ENCODE measurements around the gene PRSS8.

The PRSS8 gene

DNA sequence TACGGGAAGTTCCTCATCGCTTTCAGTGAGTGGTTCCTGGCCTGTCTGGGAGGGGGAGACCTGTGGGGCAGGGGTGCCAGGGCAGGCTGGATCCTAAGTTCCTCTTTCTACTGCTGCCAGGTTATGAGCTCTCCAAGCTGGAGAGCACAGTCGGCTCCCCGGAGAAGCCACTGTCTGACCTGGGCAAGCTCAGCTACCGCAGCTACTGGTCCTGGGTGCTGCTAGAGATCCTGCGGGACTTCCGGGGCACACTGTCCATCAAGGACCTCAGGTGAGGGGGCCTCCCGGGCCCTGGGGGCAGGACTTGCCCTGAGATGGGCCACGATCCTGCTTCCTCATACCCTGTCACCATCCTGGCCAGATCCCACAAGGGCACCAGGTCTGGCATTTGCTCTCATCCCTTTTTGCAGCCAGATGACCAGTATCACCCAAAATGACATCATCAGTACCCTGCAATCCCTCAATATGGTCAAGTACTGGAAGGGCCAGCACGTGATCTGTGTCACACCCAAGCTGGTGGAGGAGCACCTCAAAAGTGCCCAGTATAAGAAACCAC, 5.1 kb downstream of the PRSS8 start:
- in situ Hi-C loops (cut with MboI; ENCODE audit: low sequenced_read_pairs) = no loop called here

DNA sequence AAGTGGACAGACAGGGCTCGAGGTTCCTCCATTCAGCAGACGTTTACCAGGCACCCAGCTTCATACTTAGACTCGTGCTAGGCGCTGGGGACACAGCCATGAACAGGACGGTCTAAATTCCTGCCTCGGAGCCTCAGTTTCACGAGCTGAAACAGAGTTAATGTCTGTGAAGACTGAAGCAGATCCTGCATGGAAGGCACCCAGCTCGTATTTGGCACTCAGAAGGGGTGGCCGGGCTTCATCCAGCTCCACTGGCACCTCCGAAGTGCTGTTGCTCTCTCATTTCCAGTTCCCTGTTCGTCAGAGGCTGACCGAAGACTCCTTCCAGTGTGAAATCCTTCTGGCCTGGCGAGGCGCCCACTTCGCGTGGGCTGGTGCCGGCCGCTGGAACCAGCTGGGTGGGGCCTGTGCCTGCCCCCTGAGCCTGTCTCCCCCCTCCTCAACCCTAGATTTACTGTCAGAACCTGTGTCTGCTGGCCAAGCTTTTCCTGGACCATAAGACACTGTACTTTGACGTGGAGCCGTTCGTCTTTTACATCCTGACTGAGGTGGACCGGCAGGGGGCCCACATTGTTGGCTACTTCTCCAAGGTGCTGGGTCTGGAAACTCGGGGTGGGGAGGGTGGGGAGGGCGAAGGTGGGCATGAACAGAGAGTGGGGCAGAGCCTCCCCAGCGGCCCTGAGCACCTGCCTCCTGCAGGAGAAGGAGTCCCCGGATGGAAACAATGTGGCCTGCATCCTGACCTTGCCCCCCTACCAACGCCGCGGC, 5.8 kb downstream of the PRSS8 start:
- in situ Hi-C loops (cut with MboI; ENCODE audit: low sequenced_read_pairs) = no loop called here

DNA sequence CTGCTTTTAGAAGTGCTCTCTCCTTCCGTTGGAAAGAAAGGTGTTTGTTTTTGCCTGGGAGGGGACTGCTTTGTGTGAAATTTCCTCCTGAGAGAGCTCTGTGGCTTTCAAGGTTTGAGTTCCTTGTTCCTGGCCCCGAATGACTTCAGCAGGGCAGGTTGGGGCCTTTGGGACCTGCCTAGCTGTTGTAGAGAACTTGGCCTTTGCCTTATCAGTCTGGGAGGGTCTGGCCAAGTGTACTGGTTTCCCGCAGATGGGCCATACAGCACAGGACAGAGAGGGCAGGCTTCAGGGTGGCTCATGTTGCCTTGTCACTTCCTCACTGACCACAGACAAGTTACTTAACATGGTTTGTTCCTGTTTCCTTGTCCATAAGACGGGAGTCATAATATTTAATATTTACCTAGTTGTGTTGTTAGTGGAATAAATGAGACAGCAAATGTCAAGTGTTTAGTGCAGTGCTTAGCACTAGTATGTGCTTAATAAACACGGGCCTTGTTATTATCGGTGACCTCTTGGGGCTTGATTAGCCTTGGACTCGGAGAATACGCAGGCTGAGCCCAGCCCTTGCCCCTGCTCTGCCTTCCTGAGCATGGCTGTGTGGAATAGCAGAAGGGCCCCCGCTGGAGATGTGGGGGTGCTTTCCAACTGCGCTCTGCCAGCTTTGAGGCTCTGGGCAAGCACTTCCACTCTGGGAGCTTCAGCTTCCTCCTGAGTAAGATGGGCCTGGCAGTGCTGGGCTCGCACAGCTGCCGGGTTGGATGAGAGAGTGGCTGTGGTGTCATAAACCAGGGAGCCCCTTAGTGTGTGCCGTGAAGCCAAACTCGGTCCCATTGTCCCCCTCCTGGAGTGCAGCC, 6.6 kb downstream of the PRSS8 start:
- in situ Hi-C loops (cut with MboI; ENCODE audit: low sequenced_read_pairs) = no loop called here

DNA sequence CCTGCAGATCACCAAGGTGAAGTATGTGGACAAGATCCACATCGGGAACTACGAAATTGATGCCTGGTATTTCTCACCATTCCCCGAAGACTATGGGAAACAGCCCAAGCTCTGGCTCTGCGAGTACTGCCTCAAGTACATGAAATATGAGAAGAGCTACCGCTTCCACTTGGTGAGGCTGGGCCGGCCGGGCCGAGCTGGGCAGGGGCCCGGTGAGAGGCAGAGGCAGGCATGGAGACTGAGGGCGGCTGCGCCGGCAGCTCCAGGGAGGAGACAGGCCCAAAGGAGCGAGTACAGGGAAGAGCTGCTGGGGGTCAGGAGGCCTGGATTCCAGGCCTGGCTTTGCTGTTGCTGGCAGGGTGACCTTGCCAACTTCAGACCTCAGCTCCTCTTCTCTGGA, 8.3 kb downstream of the PRSS8 start:
- in situ Hi-C loops (cut with MboI; ENCODE audit: low sequenced_read_pairs) = no loop called here

DNA sequence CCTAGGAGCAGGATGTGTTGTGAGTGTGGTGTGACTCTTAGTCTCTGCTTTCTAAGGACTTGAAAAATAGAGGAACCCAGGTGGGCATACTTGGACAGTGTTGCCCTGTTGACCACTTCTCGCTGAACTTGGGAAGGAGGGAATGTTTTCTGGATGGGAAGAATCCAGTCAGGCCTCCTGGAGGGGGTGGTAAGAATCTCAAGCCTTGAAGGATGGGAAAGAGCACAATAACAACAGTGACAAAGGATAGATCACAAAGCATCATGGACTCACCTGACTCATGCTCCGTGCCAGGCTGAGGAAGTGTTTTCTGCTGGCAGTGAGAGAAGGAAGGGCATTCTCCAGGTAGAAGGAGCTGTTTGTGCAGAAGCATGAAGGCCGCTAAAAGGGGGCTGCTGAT, 9.7 kb downstream of the PRSS8 start:
- in situ Hi-C loops (cut with MboI; ENCODE audit: low sequenced_read_pairs) = no loop called here

DNA sequence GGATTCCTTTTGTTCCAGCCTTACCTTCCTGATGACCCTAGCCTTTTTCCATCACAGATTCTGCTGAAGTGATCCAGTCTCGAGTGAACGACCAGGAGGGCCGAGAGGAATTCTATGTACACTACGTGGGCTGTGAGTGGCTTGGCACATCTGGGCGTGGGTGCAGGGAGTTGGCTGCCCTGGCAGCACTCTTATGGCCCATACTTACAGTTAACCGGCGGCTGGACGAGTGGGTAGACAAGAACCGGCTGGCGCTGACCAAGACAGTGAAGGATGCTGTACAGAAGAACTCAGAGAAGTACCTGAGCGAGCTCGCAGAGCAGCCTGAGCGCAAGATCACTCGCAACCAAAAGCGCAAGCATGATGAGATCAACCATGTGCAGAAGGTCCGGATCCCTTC, 15.4 kb downstream of the PRSS8 start:
- in situ Hi-C loops (cut with MboI; ENCODE audit: low sequenced_read_pairs) = no loop called here

DNA sequence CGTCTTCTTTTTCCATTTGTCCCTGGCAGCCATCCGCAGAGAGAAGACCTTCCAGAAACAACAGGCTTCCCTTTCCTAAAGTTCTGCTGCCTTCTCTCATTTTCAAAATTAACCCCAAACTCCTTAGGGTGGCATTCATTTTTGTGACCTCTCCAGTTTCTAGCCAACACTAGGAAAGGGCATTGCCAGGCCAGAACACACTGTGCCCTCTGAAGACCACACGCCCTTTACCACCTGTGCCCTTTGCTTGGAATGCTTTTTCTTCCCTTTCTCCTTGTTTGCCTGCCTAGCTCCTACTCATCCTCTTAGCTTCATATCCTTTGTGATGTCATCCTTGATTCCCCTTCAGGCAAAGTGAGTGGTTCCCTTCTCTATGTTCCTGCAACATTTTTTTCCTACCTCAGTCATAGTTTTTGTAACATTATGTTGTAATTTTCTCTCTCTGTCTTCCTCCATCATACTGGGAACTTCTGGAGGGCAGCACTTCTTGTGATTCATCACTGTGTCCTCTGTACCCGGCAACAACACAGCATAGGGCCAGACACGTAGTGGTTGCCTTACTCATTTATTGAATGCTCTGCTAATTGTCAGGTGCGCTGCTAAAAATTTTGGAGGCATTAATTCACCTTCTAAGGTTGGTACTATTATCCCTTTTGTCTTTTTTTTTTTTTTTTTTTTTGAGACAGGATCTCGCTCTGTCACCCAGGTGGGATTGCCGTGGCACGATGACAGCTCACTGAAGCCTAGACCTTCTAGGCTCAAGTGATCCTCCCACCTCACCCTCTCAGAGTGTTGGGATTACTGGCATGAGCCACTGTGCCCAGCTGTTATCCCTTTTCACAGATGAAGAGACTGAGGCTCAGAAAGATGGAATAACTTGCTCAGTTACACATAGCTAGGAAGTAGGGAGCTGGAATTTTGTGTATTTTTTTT, 17.0 kb downstream of the PRSS8 start:
- in situ Hi-C loops (cut with MboI; ENCODE audit: low sequenced_read_pairs) = no loop called here

DNA sequence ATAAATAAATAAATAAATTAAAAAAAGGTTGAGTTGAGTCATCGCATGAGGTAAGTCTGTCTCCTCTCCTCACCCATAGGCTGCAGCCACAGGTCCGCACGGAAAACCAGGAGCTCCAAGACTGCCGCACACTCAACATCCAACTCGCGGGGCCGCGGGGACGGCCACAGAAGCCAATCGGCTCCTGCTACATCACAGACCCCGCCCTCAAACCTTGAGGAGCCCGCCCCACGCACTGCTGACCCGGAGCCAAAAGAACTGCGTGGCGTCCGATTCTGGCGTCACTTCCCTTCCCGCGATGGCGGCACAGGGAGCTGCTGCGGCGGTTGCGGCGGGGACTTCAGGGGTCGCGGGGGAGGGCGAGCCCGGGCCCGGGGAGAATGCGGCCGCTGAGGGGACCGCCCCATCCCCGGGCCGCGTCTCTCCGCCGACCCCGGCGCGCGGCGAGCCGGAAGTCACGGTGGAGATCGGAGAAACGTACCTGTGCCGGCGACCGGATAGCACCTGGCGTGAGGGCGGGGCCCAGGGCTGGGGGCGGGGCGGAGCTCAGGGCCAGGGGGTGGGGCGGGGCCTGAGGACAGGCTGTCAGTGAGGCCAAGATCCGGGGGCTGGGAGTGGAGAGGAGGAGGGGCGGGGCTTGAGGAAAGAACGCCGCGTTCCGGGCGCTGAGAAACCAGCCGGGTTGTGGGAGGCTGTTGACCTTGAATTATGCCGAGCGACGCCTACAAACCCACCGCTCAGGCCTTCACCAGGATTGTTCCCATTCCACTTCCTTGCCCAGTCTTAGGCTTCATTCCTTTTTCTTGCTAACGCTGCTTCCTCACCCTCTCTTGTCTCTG, 17.9 kb downstream of the PRSS8 start, which contains the start of gene KAT8:
Gene KAT8 (plus strand): TSS at position 281 of the 839 bp plus-strand sequence. CDS start 18 bp downstream, at position 299.
- in situ Hi-C loops (cut with MboI; ENCODE audit: low sequenced_read_pairs) = no loop called here

DNA sequence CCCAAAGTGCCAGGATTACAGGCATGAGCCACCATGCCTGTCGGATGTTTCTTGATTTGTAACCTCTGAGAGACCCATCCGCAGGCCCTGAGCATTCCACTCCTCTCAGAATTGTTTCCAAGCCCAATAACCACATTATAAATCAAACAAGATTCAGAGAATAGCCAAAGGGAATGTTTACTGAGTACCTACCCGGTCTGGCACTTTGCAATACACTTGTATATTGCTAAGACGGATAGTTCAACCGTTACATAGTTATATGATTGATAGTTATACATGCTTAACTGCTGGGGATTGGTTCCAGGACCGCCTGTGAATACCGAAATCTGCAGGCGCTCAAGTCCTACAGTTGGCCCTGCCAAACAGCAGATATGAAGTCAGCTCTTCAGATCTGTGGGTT, 21.1 kb downstream of the PRSS8 start:
- in situ Hi-C loops (cut with MboI; ENCODE audit: low sequenced_read_pairs) = no loop called here

DNA sequence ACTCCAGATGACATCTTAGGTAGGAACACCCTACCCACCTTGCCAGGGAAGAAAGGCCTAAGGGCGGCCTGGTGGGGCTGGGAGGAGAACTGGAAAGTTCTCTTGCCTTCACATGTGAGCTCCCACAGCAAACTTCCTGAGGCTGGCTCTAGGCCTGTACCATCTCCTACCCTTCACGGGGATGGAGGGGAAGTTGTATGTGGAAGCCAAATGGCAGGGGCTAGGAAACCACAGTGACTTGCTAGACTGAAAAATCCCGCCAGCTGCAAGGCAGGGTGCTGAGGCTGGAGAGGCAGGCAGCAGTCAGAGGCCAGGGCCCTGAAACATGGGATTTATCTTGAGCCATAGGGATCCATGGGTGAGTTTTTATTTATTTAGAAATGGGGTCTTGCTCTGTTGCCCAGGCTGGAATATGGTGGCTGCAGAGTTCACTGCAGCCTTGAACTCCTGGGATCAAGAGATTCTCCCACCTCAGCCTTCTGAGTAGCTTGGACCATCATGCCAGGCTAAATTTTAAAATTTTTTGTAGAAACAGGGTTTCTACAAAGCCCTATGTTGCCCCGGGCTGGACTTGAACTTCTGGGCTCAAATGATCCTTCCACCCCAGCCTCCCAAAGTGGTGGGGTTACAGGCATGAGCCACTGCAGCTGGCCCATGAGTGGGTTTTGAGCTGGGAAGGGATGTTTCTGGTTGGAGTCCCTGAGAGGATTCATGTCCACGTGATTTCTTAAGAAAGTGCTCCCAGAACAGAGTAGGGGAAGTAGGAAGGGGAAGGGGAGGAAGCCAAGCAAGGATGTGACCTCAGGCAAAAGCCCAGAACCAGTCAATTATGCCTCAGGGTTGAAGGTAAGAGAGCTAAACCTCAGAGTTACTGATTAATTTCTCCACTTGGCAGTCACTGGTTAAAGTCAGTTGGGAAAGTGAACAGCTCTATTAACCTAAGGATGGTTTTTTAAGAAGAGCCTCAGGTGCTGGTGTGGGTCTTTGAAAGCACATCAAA, 22.1 kb downstream of the PRSS8 start:
- in situ Hi-C loops (cut with MboI; ENCODE audit: low sequenced_read_pairs) = no loop called here

DNA sequence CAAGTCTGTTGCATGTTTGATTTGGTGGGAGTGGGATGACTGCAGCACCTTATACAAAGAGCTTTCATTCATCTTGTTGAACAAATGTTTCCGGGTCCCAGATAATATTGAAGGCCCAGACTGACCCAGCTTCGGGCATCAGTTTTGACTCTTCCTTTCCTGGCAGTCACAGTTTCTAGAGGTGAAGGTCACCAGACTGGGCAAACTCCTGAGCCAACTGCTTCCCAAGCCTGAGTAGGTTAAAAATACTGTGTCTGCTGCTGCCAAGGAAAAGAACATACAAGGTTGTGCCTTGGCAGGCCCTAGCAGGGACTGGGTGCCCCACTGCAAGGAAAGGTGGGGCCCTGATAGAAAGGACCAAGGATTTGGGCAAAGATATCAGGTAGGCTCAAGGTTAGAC, 22.8 kb downstream of the PRSS8 start:
- in situ Hi-C loops (cut with MboI; ENCODE audit: low sequenced_read_pairs) = no loop called here

DNA sequence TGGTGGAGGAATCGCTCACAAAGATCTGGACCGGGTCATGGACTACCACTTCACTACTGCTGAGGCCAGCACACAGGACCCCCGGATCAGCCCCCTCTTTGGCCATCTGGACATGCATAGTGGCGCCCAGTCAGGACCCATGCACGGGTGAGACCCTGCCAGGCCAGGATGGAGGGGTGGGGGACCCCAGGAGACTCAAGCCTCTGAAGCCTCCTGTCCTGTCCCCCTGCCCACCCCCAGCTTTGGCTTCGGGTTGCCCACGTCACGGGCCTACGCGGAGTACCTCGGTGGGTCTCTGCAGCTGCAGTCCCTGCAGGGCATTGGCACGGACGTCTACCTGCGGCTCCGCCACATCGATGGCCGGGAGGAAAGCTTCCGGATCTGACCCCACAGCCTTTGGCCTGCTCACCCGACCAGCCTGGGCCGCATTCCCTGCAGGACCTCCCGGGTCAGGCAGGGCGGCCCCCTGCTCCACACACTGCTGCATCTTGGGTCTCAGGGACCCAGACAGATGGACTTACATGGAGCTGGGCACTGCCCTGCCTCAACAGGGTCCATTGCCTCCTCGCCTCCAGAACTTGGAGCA, 23.6 kb downstream of the PRSS8 start:
- in situ Hi-C loops (cut with MboI; ENCODE audit: low sequenced_read_pairs) = no loop called here

DNA sequence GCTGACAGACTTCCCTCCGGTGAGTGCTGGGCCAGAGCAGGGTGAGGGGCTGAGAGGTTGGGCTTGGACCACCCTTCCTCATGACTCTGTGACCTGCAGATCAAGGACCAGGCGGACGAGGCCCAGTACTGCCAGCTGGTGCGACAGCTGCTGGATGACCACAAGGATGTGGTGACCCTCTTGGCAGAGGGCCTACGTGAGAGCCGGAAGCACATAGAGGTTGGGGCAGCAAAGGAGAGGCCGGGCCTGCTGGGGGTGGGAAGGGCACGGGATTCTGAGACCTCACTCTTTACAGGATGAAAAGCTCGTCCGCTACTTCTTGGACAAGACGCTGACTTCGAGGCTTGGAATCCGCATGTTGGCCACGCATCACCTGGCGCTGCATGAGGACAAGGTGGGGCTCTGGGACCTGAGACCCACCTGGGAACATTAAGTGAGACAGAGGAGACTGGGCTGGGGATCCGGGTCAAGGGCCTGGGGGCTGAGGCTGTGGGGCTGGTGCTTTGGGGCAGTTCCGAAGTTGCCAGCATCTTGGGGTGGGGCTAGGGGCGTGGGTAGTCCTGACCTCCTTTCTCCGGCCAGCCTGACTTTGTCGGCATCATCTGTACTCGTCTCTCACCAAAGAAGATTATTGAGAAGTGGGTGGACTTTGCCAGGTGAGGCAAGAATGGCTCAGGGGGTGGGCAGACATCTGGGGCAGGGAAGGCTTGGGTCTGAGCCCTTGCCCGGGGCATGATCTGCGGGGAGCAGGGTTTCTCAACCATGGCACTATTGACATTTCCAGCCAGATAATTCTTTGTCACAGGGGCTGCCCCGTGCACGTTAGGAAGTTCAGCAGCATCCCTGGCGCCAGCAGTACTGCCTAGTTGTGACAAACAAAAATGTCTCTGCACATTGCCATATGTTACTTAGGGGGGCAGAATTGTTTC, 25.2 kb downstream of the PRSS8 start:
- in situ Hi-C loops (cut with MboI; ENCODE audit: low sequenced_read_pairs) = no loop called here

DNA sequence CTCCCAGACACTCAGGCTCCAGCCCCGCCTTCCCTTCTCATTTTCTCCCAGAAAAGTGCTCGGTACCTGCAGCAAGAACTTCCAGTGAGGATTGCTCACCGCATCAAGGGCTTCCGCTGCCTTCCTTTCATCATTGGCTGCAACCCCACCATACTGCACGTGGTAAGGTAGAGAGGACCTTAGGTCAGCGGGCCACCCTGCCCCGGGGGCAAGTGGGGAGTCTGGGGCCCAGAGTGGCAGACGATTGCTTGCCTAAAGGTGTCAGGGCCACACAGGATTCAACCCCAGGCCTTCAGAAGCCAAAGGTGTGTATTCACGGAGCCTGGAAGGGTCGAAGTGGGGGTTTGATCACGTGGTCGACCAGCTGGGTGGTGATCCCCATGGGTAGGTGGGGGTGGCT, 25.9 kb downstream of the PRSS8 start:
- in situ Hi-C loops (cut with MboI; ENCODE audit: low sequenced_read_pairs) = no loop called here

DNA sequence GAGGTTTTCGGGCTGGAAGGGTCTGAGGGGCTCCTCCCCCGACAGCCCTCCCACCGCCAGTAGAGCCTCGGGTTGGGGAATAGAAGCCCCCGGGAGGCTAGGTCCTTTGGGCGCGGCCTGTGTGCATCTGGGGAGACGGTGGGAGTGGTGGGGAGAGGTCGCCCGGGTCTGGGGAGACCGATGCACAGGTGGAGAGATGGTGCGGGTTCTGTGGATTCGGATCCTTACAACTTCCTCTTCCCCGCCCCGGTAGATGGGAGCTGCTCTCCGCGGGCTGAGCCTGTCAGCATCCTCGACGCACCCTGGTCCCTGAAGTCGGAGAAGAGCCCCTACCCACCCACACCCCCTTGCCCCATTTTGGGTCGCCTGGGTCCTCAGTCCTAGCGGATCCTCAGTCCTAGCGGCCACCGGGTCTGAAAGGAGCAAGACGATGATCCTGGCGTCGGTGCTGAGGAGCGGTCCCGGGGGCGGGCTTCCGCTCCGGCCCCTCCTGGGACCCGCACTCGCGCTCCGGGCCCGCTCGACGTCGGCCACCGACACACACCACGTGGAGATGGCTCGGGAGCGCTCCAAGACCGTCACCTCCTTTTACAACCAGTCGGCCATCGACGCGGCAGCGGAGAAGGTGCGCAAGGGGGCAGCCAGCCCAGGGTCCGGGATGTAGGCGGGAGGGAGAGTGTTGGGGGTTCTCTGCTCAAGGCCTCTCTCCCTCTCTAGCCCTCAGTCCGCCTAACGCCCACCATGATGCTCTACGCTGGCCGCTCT, 26.6 kb downstream of the PRSS8 start:
- in situ Hi-C loops (cut with MboI; ENCODE audit: low sequenced_read_pairs) = no loop called here

DNA sequence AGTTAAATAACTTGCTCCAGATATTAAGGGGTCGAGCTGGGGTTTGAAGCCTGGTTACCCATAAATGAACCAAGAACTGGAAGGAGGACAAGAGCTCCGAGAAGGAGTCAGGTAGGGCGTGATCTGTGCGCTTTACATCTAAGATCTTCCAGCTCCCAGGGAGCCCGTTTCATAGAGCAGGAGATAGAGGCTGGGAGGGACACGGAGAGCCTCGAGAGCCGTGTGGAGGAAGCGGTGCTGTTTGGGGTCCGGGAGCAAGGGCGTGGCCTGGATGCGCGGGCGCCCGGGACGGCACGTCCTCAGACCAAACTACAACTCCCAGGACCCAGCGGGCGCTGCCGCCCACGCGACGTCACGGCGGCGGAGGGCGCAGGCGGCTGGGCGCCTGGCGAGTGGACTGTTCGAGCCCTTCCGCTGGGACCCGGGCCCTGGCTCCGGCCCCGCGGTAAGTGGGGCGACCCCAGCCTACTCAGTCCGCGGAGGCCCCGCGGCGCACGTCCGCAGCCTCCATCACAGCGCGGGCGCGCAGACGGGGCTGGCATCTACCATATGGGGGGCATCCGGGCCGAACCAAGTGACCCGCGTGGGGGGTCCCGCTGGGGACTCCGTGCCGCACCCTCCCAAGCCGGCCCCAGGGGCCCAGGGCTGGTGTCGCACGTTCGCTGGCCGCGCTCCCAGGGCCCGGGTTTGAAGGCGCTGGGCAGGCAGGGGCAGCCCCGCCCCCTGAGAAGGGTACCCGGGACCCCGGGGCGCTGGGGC, 27.3 kb downstream of the PRSS8 start, which contains the start of gene BCKDK:
Gene BCKDK (plus strand): TSS at position 352 of the 759 bp plus-strand sequence. CDS start 838 bp downstream, outside the sequence.
- in situ Hi-C loops (cut with MboI; ENCODE audit: low sequenced_read_pairs) = no loop called here
